IPS-18c (cell line): ENCODE measurements around the gene RALY.

Experiments
- H3K4me3 ChIP-seq: 2 replicates; pipeline ENCODE4 v1.7.0; 2013; ENCODE audit warnings: low read depth, mild to moderate bottlenecking, low read length, moderate library complexity; ENCODE audit not compliant: insufficient read depth
- H3K9me3 ChIP-seq: one replicate; pipeline ENCODE4 v1.6.1; 2013; ENCODE audit warnings: mild to moderate bottlenecking, low read length, moderate library complexity; ENCODE audit not compliant: control insufficient read depth, insufficient read depth

RALY gene

GRCh38 chr20:34082232-34082887, 88.6 kb downstream of the RALY start:
- H3K4me3 ChIP-seq: no peak overlapping the region

GRCh38 chr20:34083137-34083536, 89.4 kb downstream of the RALY start:
- Histone ChIP-seq H3K4me3 (no peak overlapping the region), H3K9me3 (no peaks in the 10 kb centered on the region)

More at GRCh38 chr20:34082232-34082887, 88.6 kb downstream of the RALY start:
- H3K9me3 ChIP-seq: no peaks in the 10 kb centered on the region

GRCh38 chr20:34083781-34084180, 90.1 kb downstream of the RALY start:
- Histone ChIP-seq H3K9me3 (no peaks in the 10 kb centered on the region), H3K4me3 (no peak overlapping the region)

GRCh38 chr20:34084227-34084923, 90.7 kb downstream of the RALY start:
- H3K9me3 ChIP-seq: no peaks in the 10 kb centered on the region
- H3K4me3 ChIP-seq: no peak overlapping the region

DNA sequence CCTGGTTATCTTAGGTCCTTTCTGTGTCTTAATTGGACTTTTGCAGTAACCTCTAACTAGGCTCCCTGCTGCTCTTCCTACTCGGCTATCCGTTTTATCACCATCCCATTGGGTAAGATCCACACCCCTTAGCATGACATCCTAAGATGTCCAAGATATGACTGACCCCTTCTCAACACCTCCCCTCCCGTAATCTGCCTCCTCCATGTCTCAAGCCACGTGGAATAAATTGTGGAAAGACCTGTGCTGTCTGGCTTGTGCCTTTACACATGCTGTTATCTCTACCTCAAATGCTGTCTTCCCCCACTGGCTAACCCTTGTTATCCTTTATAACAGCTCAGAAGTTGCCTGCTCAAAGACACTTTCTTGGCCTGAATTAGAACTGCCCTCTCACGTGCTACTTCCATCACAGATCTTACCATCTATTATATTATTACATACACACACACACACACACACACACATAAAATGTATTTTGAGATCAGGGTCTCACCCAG, 91.9 kb downstream of the RALY start:
- no peaks in the 10 kb centered on the region for H3K9me3 ChIP-seq
- no peak overlapping the region for H3K4me3 ChIP-seq

DNA sequence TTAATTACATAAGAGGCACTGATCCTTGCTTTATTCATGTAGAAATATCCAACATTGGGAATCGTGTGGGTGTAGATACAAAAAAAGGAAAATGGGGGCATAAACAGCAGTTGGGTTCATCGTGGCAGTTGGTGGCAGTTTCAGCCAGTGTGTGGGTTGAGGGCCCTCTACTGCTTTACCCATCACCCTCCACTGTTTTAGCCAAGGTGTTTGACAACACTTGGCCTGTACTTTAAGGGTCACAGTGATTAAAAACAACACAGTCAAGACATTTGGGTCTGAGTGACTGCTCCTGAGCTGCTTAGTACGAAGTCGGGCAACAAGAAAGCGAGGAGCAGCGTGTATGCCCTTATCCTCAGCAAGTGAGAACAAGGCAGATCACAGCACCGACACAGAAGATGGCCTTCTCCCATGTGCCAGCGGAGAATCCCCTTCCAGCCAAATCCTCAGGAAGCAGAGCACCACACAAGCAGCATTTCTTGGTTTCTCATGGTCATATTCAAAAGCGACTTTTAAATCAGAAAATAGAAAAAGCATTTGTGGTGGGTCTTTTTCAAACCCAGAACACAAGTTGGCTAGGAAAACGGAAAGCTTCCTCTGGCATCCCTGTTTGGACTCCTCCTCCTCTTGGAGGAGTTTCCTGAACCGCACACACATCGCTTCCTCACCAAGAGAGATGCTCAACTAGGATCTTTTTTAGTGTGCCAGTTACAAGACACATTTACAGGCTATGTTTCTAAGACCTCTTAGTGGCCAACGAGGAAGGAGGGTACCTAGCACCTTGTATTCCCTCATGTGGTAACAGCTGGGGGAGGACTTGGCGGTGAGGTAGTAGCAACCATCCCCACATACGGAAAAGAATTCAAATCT, 94.8 kb downstream of the RALY start:
- Histone ChIP-seq H3K9me3 (no peaks in the 10 kb centered on the region), H3K4me3 (no peak overlapping the region)

DNA sequence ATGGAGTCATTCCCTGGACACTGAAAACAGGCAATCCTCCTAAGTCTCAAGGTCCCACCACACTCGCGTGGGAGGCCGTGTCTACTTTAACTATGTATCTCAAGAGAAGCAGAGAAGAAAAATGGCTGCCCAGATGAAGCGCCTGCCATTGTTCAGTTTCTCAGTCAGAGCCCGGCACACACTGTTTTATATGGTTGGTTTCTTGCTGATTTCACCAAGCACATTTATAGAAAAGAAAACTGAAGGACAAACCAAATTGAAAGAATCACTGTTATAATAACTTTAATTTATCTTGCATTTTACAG, 95.4 kb downstream of the RALY start:
- H3K9me3 ChIP-seq: no peaks in the 10 kb centered on the region
- no peak overlapping the region for H3K4me3 ChIP-seq

DNA sequence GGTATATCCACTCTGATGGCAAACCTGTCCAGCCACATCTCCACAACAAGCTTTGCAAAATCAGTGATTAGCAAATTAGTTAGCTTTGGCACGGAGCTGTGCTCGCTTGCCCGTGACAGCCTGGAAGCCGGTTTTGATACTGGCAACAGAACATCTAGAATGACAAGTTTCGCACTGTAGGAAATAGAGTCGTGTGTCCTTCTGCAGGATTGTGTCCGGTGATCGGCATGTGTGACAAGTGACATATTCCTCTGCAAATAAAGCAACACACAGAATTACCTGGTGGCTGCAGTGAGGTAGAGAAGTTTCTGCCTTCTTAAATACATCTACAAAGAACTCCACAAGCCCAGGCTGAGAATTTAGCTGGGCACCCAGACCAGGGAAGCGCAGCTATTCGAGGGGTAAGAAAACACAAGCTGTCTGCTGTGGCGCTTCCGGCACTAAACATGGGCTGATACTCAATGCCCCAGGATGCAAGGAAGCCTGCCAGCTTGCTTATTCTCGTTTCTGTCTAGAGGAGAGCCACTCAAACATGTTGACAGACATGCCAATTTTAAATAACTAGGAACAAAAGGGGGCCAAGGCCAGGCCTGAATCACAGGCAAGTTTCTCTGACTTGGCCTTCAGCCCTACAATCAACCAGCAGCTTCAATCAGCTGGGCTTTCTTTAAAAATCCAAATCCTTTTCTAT, 96.1 kb downstream of the RALY start:
- Histone ChIP-seq H3K4me3 (no peak overlapping the region), H3K9me3 (no peaks in the 10 kb centered on the region)

DNA sequence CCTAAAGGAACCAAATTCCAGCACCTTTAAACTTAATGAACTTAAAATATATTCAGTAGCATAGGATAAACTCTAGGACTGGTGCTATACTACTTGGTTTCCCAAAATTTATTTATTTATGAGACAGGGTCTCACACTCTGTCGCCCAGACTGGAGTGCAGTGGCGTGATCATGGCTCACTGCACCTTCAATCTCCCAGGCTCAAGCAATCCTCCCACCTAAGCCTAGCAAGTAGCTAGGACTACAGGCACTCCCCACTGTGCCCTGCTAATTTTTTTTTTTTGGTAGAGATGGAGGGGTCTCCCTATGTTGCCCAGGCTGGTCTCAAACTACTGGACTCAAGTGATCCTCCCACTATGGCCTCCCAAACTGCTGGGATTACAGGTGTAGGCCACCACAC, 96.9 kb downstream of the RALY start:
- Histone ChIP-seq H3K9me3 (no peaks in the 10 kb centered on the region), H3K4me3 (no peak overlapping the region)

DNA sequence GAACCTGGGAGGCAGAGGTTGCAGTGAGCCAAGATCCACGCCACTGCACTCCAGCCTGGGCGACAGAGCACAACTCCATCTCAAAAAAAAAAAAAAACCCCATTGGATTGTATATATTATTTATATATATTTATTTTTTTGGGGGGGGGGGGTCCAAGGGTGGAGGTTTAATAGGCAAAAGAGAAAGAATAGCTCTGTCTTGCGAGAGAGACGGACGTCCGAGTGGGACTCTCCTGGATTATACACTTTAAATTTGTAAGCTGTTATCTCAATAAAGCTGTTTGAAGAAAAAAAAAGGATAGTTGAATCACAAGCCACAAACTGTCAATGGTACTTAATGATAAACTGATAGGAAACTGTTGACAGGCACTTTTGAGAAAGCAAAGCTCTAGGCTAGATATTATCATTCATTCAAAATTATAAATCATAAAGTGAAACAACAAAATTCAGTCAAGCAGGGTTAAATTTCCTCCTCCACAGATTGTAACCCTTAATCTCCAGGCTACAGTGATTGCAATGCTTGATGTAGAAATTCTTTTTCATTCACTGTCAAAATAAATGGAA, 98.0 kb downstream of the RALY start:
- Histone ChIP-seq H3K9me3 (no peaks in the 10 kb centered on the region), H3K4me3 (no peak overlapping the region)

DNA sequence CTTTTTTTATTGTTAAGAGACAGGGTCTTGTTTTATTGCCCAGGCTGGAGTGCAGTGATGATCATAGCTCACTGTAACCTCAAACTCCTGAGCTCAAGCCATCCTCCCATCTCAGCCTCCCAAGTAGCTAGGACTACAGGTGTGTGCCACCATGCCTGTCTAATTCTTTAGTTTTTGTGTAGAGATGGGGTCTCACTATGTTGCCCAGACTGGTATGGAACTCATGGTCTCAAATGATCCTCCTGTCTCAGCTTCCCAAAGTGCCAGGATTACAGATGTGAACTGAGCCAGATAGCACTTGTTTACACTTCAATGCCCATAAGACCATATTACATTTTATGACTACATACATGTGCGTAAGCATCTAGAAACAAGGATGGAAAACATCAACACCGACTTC, 100.2 kb downstream of the RALY start:
- Histone ChIP-seq H3K4me3 (no peak overlapping the region), H3K9me3 (no peaks in the 10 kb centered on the region)

DNA sequence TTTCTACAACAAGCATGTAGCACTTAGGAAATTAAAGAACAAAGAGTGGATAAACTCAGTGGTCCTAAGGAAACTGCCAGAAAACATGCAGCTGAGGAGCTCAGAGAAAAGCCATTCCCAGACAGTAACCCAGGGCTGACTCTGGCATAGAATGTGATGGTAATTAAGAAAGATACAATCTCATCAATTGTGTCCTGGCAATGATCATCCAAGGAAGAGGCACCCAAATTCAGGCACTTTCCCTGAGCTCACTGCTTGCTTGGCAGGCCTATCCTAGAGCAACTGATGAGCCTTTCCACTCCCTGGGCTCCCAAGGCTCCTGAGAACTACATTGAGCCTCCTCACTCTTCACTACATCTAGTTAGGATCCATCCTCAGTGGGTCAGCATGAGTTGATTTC, 102.1 kb downstream of the RALY start:
- H3K9me3 ChIP-seq: peaks cover 2% of the 10 kb centered on the region
- no peak overlapping the region for H3K4me3 ChIP-seq

DNA sequence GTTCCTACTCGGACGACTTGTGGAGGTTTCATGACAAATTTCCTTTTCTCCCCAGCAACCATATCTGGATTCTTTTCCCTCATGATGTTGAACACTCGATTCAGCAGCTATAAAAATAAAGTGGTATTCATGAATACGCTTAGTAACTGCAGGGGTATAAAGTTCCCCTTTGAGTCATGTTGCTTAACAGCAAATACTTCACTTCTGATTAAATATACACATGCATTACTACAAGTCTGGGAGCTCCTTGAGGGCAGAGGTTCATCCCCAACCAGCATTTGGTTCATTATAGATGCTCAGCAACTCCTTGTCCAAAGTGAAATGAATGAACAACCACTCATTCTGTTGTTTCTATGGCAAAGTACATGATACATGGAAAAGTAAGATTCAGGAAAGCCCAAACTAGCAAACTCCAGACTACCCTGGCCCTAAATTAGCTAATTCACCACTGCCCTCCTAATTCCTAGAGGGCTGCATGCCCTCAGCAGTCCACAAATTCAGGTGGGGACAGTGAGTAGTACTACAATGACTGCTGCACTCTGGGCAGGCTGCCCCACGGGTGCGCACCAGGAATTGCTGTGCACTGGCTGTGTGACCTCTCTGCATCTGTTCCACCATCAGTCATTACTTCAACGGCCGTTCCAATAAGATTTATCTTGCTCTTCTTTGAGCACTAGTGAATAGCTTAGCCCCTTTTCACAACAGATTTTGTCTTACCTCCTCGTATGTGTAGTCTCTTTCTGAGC, 103.2 kb downstream of the RALY start:
- Histone ChIP-seq H3K9me3 (peaks cover 2% of the 10 kb centered on the region), H3K4me3 (no peak overlapping the region)

GRCh38 chr20:34098570-34098969, 104.9 kb downstream of the RALY start:
- no peak overlapping the region for H3K4me3 ChIP-seq
- peaks cover 2% of the 10 kb centered on the region for H3K9me3 ChIP-seq

GRCh38 chr20:34099675-34100074, 106.0 kb downstream of the RALY start:
- no peak overlapping the region for H3K4me3 ChIP-seq
- peaks cover 2% of the 10 kb centered on the region for H3K9me3 ChIP-seq

GRCh38 chr20:34100576-34100975, 106.9 kb downstream of the RALY start:
- Histone ChIP-seq H3K4me3 (no peak overlapping the region), H3K9me3 (peaks cover 2% of the 10 kb centered on the region)

DNA sequence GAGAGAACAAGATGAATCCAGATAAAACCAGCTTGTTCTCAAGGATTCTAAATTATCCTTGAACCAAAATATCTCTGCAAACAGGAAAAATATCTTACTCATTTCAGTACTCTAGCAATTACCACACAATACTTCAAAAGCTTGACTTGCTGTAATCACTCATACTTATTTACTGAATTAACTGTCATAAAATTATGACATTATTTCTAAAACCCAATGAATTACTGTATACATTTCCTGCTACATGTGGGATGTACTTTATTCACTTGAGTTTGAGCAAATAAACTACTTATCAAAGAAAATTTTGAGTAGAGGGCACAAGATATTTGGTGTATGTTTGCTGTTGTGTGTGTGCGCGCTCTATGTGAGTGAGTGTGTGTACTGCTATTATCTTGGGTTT, 108.6 kb downstream of the RALY start:
- Histone ChIP-seq H3K9me3 (peaks cover 2% of the 10 kb centered on the region), H3K4me3 (no peak overlapping the region)
